HG02973 (cell line): ENCODE results near the gene DIP2C.
"Not testable (repeated sequence)": the region's sequence is repeated elsewhere in the genome, so short reads cannot be mapped to it uniquely, and the experiment has no call there.

Source experiments
- ATAC-seq: cut with Tn5 transposase; IDR thresholded peaks from one replicate; pipeline ENCODE4 v1.9.1; 2021; ENCODE audit warnings: moderate library complexity; ENCODE audit not compliant: unreplicated experiment

DIP2C gene

GRCh38 chr10:584497-585290 is 104.8 kb downstream of the DIP2C start:
- not testable (repeated sequence) for ATAC-seq

GRCh38 chr10:583433-583832 is 106.0 kb downstream of the DIP2C start:
- ATAC-seq, result no peak

- no peak for ATAC-seq
Observed at GRCh38 chr10:581776-582330, 107.6 kb downstream of the DIP2C start.

- ATAC-seq, result no peak
Observed at GRCh38 chr10:580778-581177, 108.7 kb downstream of the DIP2C start.

DNA sequence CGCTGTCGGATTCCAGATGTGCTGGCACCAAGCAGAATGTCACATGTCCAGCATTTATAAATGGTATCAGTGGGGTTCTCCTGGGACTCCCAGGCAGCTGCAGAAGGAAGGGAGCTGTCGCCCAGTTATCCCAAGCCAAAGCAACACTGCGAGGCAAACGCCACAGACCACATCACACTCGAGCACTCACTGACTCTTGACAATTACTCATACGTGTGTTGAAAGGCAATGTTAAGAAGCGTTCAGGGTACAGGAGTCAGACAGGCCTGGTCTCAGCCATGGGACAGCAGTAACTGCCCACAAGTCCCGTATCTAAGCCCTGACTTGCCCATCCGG is 113.4 kb downstream of the DIP2C start:
- ATAC-seq, result no peak

DNA sequence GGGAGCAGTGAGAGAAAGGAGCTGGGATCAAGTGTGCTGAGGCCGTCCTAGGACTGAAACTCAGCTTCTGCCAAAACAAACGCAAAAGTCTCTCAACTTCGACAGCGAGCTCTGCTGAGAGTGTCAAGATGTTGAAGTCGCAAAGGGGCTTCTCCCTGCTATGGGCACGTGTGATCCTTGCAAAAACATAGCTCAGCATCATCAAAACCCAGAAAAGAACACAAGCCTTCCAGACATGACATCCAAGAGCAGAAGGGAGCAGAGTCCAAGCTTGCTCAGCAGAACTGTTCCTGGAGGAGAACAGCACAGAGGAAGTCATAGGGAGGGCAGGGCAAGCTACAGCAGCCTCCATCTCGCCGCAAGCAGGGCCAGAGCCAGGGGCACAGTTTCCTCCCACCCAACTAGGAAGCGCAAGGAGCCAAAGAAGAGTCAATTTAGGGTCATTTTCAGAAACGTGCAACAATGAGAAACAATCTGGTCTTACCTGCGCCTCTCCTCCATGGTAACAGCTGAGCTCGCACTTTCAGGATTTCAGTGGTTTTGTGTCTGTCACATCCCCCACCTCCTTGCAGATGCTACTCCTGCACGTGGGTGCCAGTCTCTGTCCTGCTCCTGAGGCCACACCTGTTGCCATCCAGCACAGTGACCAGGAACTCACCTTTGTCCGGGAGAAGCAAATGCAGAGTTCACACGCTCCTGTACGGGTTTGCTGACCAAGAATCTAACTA is 113.9 kb downstream of the DIP2C start:
- ATAC-seq, result no peak

DNA sequence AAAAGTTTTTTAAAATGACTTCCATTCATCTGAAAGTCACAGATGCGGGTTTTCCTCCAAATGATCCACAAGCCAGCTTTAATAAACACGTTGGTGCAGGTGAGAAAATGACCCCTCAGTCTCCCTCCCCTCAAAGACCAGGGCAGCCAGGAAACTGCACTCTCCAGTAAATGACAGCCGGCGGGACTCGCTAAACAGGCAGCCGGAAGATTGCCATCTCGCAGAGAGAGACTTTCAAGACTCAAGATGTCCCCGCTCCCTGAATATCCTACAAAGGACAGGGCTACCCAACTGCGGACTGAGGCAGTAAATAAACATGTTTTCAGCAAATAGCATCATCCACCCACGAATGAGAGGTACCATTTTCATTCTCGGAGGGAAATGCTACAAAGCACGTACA is 116.8 kb downstream of the DIP2C start:
- no peak for ATAC-seq

GRCh38 chr10:571688-572451 is 117.6 kb downstream of the DIP2C start:
- ATAC-seq, result no peak

GRCh38 chr10:571166-571565 is 118.3 kb downstream of the DIP2C start:
- no peak for ATAC-seq

DNA sequence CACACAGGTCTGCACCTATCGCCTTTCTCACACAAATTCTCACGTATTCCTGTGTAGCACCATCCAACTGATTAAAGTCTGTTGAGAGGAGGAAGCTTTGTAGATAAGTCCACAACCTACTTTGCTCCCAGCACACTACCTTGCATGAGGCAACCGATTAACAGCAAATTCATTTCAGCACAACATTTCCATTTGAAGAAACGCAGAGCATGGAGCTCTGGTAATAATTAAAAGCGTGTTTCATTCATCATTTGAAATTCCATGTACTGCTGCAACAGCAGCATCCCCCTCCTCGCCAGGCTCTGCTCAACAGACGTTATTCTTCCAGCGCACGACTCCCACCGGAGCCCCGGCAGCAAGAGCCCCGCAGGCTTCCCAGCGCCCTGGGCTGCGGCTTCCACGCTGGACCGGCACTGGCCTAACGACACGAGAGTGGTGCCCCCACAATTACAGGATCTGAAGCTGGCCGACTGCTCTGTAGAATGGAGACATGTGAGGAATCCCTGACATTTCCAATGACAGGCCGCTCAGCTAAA is 118.8 kb downstream of the DIP2C start:
- no peak for ATAC-seq

- no peak for ATAC-seq
Observed at GRCh38 chr10:569961-570627, 119.4 kb downstream of the DIP2C start.

GRCh38 chr10:568848-569247 is 120.6 kb downstream of the DIP2C start:
- ATAC-seq, result no peak

DNA sequence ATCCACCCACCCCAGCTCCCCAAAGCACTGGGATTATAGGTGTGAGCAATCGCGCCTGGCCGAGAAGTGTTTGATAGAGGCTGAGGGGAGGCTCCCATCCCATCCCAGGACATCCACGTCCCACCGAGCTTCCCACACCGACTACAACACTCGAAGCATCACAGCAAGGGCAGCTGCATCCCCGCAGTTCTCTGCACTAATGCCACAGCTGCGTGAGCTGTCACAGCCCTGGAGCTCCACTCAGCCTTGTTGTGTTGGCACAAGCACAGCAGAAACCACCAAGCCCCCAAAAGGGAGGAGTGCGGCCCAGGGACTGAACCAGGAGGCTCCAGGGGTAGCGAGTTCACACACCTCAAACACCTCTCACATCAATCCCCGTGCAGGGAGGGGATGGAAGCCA is 121.6 kb downstream of the DIP2C start:
- no peak for ATAC-seq

GRCh38 chr10:566241-566885 is 123.1 kb downstream of the DIP2C start:
- ATAC-seq, result no peak

GRCh38 chr10:565676-566075 is 123.8 kb downstream of the DIP2C start:
- ATAC-seq, result no peak

GRCh38 chr10:565146-565545 is 124.3 kb downstream of the DIP2C start:
- ATAC-seq, result no peak

DNA sequence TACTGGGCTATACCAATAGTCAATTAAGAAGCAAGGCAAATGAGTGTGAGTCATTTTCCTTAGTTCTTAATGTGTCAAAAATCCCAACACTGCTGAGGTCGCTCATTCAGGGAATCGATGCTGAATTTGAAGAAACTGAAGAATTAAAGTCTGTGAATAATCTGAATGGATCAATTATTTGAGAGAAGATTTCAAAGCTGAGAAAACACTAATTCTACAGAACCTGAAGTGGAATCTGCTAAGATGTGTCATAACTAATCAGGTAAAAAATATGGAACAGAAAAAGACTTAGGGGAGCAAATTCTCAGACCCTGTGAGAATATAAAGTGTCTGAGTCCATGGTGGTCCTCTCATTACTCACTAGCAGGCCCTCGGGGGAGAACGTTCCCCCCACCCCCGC is 125.6 kb downstream of the DIP2C start:
- no peak for ATAC-seq

- ATAC-seq, result no peak
Observed at GRCh38 chr10:562142-562541, 127.3 kb downstream of the DIP2C start.

- ATAC-seq, result no peak
Observed at GRCh38 chr10:561721-562120, 127.7 kb downstream of the DIP2C start.

DNA sequence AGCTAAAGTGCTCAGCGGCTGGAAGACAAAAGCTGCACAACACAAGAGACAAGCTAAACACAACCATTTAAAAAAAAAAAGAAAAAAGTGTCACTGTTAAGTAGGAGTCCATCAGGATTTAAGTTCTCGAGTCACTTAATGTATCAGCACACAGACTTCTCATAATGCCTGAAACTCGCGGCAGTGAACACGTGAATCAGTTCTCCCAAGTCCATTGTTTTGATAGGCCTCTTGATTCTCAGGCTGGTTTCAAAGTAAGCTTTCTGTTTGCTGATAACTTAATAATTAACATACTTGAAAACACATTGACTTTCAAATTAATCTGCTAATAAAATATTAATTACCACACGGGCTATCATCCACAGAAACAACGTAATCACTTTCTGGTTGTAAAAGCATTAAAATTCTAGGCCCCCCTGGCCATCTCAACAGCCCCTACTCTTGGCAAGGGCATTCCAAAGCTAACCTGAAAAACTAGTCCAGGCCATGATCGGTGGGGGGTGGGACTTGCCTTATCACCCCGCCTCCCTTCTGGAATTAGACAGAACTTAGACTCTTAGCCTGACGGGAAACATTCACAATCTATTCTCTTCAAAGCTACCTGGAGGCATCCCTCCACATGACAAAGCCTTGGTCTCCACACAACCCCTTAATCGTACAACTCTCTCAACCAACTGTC is 129.0 kb downstream of the DIP2C start:
- no peak for ATAC-seq
